CD4-positive, alpha-beta T cell (primary cell): Measurements from ENCODE around the gene ATP13A2. TPM values are rescaled to one million over a fixed set of nuclear protein-coding genes. Genes with fewer than 3 reads are reported as not detected.
A peak's percentile ranks its signal among the peaks of the same experiment; 100 is the strongest.

Experiments
- ATAC-seq: fragments of 200-7000 bp; cut with Tn5 transposase; one replicate; pipeline ENCODE4 v1.10.0; 2022; ENCODE audit warnings: mild to moderate bottlenecking; ENCODE audit not compliant: poor library complexity
- CTCF ChIA-PET: fragments of 350-600 bp; sonication (Branson Sonifier 250); formaldehyde crosslinking; loops from one replicate; lab custom pipeline; 2021; ENCODE audit warnings: antibody characterized with exemption, inconsistent platforms; lab: Charles Lee
- POLR2A ChIA-PET: fragments of 350-600 bp; sonication (Branson Sonifier 250); formaldehyde crosslinking; loops from one replicate; lab custom pipeline; 2021; ENCODE audit warnings: antibody characterized with exemption, inconsistent platforms; lab: Charles Lee
- DNase-seq, 14 experiments: peaks; one replicate each; pipeline ENCODE4 v3.0.0-alpha.2; 2013 to 2020; ENCODE audit warnings: mixed read lengths in 2 of 14
- H3K27ac ChIP-seq, 2 donors: one replicate each; pipeline versions ENCODE4 v1.5.1 to v1.7.0; 2013; ENCODE audit warnings: low read length in 2 of 2, low read depth in 1 of 2, mild to moderate bottlenecking in 1 of 2
- H3K27me3 ChIP-seq, 2 experiments: 1 replicate in 1 of 2; 2 replicates in 1 of 2; pipeline versions ENCODE4 v1.6.1 to v1.7.0; 2013; ENCODE audit warnings: low read length in 2 of 2, control low read depth in 1 of 2, mild to moderate bottlenecking in 1 of 2, moderate library complexity in 1 of 2; ENCODE audit not compliant: insufficient read depth in 2 of 2, control insufficient read depth in 1 of 2
- H3K36me3 ChIP-seq: one replicate; pipeline ENCODE4 v1.6.1; 2013; ENCODE audit warnings: low read length, control low read depth; ENCODE audit not compliant: insufficient read depth
- H3K4me1 ChIP-seq: one replicate; pipeline ENCODE4 v1.6.1; 2013; ENCODE audit warnings: low read length, control low read depth; ENCODE audit not compliant: insufficient read depth
- H3K4me3 ChIP-seq: one replicate; pipeline ENCODE4 v1.5.1; 2013; ENCODE audit warnings: mild to moderate bottlenecking, low read length, moderate library complexity
- H3K9me3 ChIP-seq, 2 experiments: 1 replicate in 1 of 2; 2 replicates in 1 of 2; pipeline versions ENCODE4 v1.6.1 to v1.7.0; 2013; ENCODE audit warnings: low read length in 2 of 2, mild to moderate bottlenecking in 2 of 2, control low read depth in 1 of 2, moderate library complexity in 1 of 2; ENCODE audit not compliant: control insufficient read depth in 1 of 2, insufficient read depth in 1 of 2
- H3K27ac Mint-ChIP-seq: one replicate; pipeline ENCODE4 v1.8.0; 2020; ENCODE audit warnings: mixed read lengths
- H3K27me3 Mint-ChIP-seq: one replicate; pipeline ENCODE4 v1.8.0; 2021; ENCODE audit warnings: mixed read lengths
- H3K36me3 Mint-ChIP-seq: one replicate; pipeline ENCODE4 v1.8.0; 2021; ENCODE audit warnings: low read depth, mixed read lengths
- H3K4me1 Mint-ChIP-seq: one replicate; pipeline ENCODE4 v1.8.0; 2021; ENCODE audit warnings: low read depth, mixed read lengths
- H3K4me3 Mint-ChIP-seq: one replicate; pipeline ENCODE4 v1.8.0; 2020; ENCODE audit warnings: mild to moderate bottlenecking, mixed read lengths
- H3K9me3 Mint-ChIP-seq: one replicate; pipeline ENCODE4 v1.8.0; 2020; ENCODE audit warnings: mixed read lengths
- CTCF ChIP-seq: fragments of 200-600 bp; IDR thresholded peaks from one replicate; pipeline ENCODE4 v1.8.0; 2022; ENCODE audit warnings: antibody characterized with exemption, mild to moderate bottlenecking
- intact Hi-C, 2 experiments: fragments of 100-400 bp; cut with DNase I in 1 of 2; cut with micrococcal nuclease in 1 of 2; formaldehyde crosslinking; loops; one replicate each; pipeline versions ENCODE4 v1.15.1 to v1.9.0; 2023 to 2025; cut with DNase I, micrococcal nuclease
- total RNA-seq, 174 experiments: library from RNA in 2 of 174; stranded (reverse) in 2 of 174; gene quantifications; one replicate each; pipeline ENCODE4 v1.2.3 and lab custom pipeline; 2021 to 2026

The ATP13A2 gene
- total RNA-seq, 2 experiments from 2014 or later = 27.0 to 30.6 TPM

DNA sequence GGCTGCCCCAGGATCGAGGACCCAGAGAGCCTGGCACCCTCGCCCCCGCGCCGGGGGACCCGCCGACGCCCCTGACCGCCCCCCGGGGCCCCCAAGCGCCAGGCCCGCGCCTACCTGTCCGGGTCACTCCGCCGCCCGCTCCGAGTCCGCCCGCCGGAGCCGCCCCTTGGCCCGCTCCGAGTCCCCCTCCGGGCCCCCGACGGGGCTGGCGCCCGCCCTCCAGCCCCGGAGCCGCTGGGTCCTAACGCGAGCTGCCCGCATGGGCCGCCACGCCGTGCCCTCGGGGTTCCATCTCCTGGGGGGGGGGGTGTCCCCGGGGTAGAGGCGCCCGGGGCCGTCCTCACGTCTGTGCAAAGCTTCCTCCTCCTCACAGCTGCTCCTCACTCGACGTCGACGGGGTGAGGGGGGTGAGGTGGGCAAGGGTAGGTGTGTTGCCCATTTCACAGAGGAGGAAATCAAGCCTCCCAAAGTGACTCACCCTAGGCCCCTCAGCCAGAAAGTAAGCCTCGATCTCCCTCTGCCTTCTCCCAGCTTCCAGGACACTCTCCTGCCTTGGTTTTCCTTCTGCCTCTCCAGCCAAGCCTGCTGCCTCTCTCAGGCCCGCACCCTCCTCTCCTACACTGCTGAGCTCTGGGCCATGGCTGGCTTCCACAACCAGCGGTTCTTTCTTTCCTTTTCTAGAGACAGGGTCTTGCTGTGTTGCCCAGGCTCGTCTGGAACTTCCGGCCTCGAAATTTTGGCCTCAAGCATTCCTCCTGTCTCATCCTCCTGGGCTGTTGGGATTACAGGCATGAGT lies 31.1 kb downstream of the ATP13A2 start, which contains the start of gene MFAP2:
Gene MFAP2, minus strand, starts transcription at position 148 of the 796 bp plus-strand sequence. CDS start 2,347 bp downstream, outside the sequence.
- POLR2A ChIA-PET = no interaction called here
- peaks cover 21% of the 10 kb centered on the region for H3K27me3 Mint-ChIP-seq
- intact Hi-C loops = no loop called here
- peaks cover 2% of the 10 kb centered on the region for H3K36me3 Mint-ChIP-seq
- H3K4me1 Mint-ChIP-seq = peaks cover 9% of the 10 kb centered on the region
- no peak for TF ChIP-seq CTCF
- DNase-seq (no peak), ATAC-seq (no peak)
- Histone ChIP-seq H3K4me3 (peak within 1 kb of the TSS; percentile 5), H3K9me3 (no peaks in the 10 kb centered on the region), H3K36me3 (no peaks in the 10 kb centered on the region), H3K27ac (no peak within 1 kb of the TSS), H3K27me3 (peaks cover 7 to 16% of the 10 kb centered on the region in 2 experiments), H3K4me1 (peaks cover 14% of the 10 kb centered on the region)
- no peaks in the 10 kb centered on the region for H3K9me3 Mint-ChIP-seq
- no peak within 1 kb of the TSS for H3K27ac Mint-ChIP-seq
- CTCF ChIA-PET = no interaction called here
- peak within 1 kb of the TSS; percentile 40 for H3K4me3 Mint-ChIP-seq

- DNase-seq (no peak), ATAC-seq (no peak)
- ChIA-PET POLR2A (no interaction called here), CTCF (no interaction called here)
- no peaks in the 10 kb centered on the region for H3K9me3 ChIP-seq
- intact Hi-C loops = no loop called here
- Mint-ChIP-seq H3K27me3 (peaks cover 21% of the 10 kb centered on the region), H3K36me3 (no peaks in the 10 kb centered on the region), H3K4me1 (peaks cover 9% of the 10 kb centered on the region), H3K4me3 (peak overlapping the region; percentile 2), H3K9me3 (no peaks in the 10 kb centered on the region), H3K27ac (no peak overlapping the region)
- TF ChIP-seq CTCF = no peak
- H3K27me3 ChIP-seq = peaks cover 7 to 16% of the 10 kb centered on the region in 2 experiments
- no peaks in the 10 kb centered on the region for H3K36me3 ChIP-seq
- H3K4me1 ChIP-seq = peaks cover 14% of the 10 kb centered on the region
- H3K27ac ChIP-seq = no peak overlapping the region
- H3K4me3 ChIP-seq = peak overlapping the region; percentile 5
These were observed 32.0 kb downstream of the ATP13A2 start for GRCh38 chr1:16979475-16980327.

- H3K9me3 Mint-ChIP-seq = no peaks in the 10 kb centered on the region
- TF ChIP-seq CTCF = no peak
- H3K4me3 Mint-ChIP-seq = no peak overlapping the region
- no peaks in the 10 kb centered on the region for H3K9me3 ChIP-seq
- H3K27ac ChIP-seq = no peak overlapping the region
- H3K27me3 ChIP-seq = peaks cover 7 to 16% of the 10 kb centered on the region in 2 experiments
- H3K27me3 Mint-ChIP-seq = peaks cover 21% of the 10 kb centered on the region
- ChIA-PET CTCF (no interaction called here), POLR2A (no interaction called here)
- peaks cover 14% of the 10 kb centered on the region for H3K4me1 ChIP-seq
- H3K36me3 Mint-ChIP-seq = no peaks in the 10 kb centered on the region
- intact Hi-C loops = no loop called here
- no peak for ATAC-seq
- H3K27ac Mint-ChIP-seq = no peak overlapping the region
- peaks cover 9% of the 10 kb centered on the region for H3K4me1 Mint-ChIP-seq
- no peak for DNase-seq
- H3K4me3 ChIP-seq = no peak overlapping the region
- no peaks in the 10 kb centered on the region for H3K36me3 ChIP-seq
These were observed 32.9 kb downstream of the ATP13A2 start for GRCh38 chr1:16978567-16979474.
